Sigmoid colon (tissue), 4 donors: ENCODE measurements around the gene NOC3L.

Experiments
- EP300 ChIP-seq, 4 donors: sonication (generic); formaldehyde crosslinking; IDR thresholded peaks; one replicate each; pipeline ENCODE4 v1.6.1; 2017; ENCODE audit warnings: antibody characterized with exemption in 4 of 4
- POLR2A ChIP-seq, 2 donors: fragments of 450-650 bp; IDR thresholded peaks; one replicate each; pipeline ENCODE4 v1.6.1; 2016; ENCODE audit warnings: antibody characterized with exemption in 2 of 2, mild to moderate bottlenecking in 2 of 2, moderate library complexity in 2 of 2
- POLR2AphosphoS5 ChIP-seq, 4 donors: sonication (generic); formaldehyde crosslinking; IDR thresholded peaks; one replicate each; pipeline ENCODE4 v1.6.1; 2017; ENCODE audit warnings: antibody characterized with exemption in 4 of 4
- TF ChIP-seq, protein P1 (sequence below), 4 experiments: fragments of 450-650 bp in 3 of 4; fragments of 200-600 bp in 1 of 4; IDR thresholded peaks; one replicate each; pipeline ENCODE4 v1.5.1; 2016 to 2019; ENCODE audit warnings: antibody characterized with exemption in 4 of 4, mild to moderate bottlenecking in 3 of 4, moderate library complexity in 2 of 4

DNA sequence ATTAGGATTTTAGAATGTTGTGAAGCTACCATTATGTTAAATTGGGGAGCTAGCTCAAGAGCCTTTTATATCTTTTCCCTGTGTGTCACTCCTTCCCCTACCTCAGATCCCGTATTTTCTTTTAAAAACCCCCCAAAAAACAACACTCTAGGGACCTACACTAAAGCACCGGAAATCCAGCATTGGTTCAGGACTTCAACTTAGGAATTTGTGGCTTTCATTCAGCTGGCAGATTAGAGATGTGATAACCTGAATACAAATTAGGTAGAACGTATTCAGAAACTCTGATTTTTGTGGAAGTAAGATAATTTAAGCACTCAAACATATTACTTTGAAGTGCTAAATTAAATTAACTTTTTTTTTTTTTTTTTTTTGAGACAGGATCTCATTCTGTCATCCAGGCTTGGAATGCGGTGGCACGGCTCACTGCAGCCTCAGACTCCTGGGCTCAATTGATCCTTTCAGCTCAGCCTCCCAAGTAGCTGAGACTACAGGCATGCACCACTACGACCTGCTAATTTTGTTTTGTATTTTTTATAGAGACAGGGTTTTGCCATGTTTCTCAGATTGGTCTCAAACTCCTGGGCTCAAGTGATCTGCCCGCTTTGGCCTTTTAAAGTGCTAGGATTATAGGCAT lies 46.4 kb upstream of the NOC3L start:
- TF ChIP-seq POLR2AphosphoS5 (IDR thresholded peaks at IDR 0.05), result no peak
- TF ChIP-seq, protein P1, sequence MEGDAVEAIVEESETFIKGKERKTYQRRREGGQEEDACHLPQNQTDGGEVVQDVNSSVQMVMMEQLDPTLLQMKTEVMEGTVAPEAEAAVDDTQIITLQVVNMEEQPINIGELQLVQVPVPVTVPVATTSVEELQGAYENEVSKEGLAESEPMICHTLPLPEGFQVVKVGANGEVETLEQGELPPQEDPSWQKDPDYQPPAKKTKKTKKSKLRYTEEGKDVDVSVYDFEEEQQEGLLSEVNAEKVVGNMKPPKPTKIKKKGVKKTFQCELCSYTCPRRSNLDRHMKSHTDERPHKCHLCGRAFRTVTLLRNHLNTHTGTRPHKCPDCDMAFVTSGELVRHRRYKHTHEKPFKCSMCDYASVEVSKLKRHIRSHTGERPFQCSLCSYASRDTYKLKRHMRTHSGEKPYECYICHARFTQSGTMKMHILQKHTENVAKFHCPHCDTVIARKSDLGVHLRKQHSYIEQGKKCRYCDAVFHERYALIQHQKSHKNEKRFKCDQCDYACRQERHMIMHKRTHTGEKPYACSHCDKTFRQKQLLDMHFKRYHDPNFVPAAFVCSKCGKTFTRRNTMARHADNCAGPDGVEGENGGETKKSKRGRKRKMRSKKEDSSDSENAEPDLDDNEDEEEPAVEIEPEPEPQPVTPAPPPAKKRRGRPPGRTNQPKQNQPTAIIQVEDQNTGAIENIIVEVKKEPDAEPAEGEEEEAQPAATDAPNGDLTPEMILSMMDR (IDR thresholded peaks at IDR 0.05), result no peak
- no peak for TF ChIP-seq POLR2A (IDR thresholded peaks at IDR 0.05)
- TF ChIP-seq EP300 (IDR thresholded peaks at IDR 0.05), result no peak
